Measurements from ENCODE around the gene MMEL1.

Gene MMEL1

DNA sequence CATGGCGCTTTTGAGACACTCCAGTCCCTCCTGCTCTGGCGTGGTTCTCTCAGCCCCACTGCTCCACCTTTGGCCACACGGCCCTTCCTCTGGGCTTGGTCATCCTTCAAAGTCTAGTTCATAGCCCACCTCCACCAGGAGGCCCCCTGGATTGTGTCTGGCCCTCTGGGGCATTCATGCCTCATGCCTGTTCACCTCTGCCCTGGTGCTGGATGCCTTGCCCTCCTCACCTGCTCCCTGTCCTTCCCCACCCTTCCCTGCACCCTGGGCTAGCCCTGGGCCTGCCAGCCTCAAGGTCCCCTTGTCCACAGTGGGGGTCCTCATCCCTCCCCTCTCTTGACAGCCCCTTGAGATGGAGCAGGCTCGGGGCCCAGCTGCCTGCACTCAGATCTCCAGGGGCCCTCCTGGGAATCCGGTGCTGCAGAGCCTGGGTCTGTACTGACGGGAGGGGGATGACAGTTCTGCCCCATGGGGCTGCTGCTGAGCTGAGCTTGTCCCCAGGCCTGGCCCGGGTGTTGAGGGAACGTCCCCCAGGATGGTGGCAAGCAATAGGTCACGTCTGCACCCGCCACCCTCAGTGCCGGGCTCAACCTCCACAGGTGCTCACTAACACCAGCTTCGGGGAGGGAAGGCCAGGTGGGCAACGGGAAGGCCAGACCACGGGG lies 27.8 kb downstream of the MMEL1 start:
- no peak for DNase-seq (ENCODE audit: low spot score)

DNA sequence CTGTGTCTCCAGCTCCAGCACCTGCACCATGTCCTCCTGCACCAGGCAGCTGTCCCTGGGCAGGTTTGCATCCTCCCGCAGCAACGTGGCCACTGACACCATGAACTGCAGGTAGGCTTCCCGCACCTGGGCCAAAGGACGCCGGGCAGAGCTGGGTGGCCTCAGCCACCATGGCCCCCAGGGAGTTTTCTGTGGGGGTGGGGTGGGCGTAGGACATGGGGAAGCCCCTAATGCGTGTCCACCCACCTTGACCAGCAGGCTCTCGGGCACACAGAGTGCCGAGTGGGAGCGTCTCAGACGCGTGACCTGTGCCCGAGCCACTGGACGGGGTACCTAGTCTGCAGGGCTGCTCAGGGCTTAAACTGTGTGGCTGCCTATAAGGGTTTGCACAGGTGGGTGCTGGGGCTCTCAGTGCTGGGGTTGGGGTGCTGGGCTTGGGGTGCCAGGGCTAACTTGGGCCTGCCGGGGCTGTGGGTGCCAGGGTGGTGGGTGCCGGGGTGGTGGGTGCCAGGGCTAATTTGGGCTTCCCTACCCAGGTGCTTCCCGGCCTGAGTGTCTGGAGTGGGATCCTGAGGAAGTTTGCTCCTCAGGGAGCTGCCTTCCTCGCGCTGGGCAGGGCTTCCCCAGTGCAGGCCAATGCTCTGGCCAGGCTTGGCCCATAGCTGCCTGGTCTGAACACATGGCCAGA lies 28.5 kb downstream of the MMEL1 start:
- DNase-seq (ENCODE audit: low spot score): no peak

DNA sequence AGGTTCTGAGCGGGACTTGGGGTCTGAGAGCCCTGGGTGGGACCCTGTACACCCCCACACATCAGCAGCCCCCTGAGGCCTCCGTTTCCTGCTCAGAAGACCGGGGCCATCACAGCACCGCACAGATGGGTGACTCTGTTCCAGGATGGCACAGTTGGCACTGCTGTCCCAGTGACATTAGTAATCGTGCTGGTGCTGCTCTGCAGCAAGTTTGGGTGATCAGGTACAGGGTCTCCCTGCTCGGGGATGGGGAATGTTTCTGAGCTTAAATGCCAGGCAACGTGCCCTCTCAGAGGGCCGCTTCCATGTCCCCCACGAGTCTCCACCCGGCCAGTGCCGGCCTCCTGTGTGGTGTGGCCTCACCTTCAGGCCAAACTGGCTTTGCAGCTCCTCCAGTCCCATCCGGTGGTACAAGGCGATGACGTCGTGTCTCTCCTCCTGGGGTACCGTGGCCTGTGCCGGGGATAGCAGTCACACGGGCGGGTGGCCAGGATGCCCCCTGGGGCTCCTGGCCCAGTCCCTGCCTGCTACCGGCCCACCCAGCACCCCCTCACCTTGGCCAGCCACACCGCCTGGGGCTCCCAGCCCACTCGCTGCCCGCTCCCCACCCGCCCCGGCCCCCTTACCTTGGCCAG lies 29.2 kb downstream of the MMEL1 start:
- DNase-seq (ENCODE audit: low spot score): no peak

DNA sequence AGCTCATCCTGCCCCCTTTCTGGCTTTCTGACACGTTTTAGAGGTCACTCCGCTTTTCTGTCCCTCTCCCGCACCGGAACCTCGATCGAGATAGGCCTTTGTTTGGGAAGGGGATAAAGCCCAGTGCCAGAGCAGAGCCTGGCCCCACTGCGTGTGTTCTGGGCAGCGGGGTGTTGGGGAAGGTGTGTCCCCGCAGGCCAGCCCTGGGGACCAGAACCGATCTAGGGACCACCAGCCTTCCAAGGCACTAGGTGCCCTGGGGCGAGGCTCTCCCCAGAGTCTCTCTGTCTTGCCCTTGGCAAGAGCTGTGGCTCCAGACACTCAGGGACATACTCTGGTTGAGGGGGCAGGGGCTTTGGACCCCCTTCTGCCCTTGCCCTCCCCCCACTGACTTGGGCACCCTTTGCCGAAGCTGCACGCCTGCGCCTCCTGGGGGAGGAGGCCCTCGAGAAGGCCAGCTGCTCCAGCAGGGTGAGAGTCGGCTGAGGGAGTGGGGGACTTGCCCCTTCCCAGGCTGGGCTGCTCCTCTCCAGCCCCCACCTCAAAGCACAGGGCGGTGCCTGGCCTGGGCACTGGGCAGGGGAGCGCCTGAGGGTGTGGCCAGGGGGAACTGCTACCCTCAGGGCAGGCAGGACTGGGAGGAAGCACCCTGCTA lies 29.8 kb downstream of the MMEL1 start:
- no peak for DNase-seq (ENCODE audit: low spot score)

DNA sequence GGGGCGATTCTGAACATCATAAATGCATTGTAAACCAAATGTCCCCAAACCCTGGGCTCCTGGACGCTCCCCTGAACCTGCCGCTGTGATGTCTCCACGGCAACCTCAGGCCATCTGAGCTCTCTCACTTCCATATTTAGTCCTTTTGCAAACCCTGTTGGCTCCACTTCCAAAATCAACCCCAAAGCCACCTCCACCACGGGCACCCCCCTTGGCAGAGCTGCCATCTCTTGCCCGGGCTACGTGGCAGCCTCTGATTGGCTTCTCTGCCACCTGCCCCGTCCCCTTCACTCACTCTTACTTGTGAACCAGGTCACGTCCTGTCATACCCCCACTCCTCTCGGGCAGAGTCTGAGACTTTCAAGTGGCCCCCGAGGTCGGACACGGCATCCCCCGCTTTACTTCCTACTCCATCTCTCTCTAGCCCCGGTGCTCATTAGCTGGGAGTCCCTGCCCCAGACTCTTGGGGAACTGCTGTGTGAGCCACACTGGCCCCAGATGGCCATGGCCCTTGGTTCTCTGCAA lies 30.4 kb downstream of the MMEL1 start:
- no peak for DNase-seq (ENCODE audit: low spot score)

DNA sequence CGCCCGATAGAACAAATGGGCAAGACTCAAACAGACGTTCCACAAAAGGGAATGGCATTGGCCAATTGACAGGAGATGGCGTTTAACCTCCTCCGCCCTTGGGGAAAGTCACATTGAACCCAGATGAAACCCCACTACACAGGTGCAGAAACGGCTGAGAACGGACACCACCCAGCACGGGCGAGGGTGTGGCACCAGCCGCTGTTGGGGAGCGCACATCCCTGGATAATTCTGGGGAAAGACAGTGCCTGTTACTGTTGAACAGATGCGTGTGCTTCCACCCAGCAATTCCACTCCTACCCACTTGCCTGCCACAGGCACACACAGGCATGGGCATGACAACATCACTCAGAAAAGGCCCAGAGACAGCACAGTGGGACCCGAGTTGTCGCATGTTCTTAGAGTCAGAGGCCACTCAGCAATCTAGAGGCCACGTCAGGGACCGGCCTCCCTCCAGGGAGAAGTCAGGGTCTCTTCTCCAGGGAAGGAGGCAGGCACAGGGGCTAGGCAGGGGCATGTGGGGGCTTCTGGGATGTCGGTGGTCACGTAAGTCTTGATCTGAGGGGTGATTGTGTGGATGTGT lies 31.0 kb downstream of the MMEL1 start:
- DNase-seq (ENCODE audit: low spot score): no peak

DNA sequence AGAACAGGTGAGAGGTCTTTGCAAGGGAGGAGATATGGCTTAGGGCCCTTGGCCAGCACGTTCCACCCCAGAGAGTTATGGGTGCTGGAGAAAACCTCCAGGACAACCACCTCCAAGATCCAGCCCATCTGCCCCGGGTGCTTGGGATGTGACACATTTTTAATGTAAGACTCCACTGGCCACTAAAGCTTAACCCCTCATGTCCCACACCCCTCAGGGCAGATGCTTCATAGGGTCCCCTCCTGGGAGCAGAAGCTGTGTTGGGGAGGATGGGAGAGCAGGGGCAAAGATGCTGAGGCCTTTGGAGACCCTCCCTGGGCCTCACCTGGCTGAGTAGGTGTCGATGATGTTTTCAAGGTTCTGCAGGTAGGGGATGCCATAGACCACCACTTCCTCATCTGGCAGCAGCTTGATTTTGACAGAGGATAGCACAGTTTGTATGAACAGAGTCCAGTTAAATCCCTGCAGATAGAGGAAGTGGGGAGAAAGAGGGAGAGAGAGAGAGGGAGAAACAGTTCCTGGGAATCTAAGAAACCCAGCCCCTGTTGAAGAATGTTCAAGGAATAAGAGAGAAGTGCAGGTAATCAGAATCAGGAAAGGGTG lies 34.4 kb downstream of the MMEL1 start:
- DNase-seq (ENCODE audit: low spot score): no peak

DNA sequence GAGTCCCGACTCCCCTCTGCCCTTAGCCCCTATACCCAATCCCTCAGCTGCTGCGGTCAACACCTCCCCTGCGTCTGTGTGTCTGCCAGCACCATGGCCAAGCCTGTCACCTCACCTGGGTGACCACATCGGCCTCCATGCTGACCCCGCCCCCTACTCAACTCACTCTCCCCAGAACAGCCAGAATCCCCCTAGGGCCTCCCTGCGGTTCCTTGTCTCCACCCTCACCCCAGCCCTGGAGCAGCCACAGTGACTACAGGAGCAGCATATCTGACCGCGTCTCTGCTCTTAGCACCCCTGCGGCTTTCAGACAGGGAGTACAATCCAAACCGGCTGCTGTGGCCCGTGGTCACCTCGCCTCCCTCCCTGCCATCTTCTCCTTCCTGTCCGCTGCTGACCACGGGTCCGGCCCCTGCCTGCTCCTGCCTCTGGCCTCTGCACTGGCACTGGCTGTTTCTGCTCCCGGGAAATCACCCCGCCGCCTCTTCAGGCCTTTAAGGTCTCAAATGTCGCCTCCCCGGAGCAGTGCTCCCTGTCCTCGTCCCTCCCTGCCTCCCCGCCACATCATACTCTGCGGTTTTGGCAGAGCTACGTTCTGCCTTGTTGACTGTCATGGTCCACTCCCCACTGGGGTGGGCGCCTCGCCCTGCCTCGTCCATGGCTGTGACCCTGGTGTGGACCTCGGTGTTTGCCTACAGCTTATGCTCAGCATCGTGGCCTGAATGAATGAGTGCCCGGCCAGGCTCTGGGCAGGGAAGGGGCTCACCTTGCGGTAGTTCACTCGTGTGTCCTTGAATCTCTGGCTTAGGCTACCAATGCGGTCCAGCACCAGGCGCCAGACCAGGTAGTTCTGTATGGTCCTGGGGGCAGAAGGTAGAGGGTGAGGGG lies 35.1 kb downstream of the MMEL1 start:
- no peak for DNase-seq (ENCODE audit: low spot score)

DNA sequence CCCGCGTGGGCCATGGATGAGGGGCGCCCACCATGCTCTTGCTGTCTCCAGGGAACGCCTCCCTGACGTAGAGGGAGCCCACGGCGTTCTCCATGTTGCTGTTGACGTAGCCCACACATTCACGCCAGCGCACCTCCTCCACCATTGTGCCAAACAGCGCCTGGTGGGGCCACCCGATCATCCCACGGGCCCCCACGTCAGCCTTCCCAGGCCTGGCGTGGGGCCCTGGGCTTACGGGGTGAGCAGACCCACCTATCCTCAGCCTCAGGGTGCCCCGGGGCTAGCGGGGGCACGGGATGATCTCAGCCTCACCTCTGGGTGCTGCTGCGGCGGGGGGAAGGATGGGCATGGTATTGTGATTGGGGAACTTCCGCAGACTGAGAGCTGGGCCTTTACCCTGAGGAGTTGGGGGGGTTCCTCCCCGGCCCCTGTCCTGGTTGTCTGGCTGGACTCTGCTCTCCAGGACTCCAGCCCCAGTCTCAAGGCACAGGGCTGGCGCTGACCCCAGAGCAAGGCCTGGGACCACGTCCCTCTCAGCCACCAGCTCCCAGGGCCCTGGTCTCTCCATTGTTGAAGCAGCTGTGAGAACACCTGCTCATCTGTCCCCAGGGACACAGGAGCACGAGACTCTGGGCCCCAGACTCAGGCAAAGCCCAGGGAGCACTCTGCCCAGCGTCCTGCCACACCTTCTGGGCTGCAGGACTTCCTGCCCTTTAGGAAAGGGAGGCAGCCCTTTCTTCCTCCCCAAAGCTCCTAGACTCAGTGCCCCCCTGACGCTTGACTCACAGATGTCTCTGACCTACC lies 36.1 kb downstream of the MMEL1 start:
- no peak for DNase-seq (ENCODE audit: low spot score)

DNA sequence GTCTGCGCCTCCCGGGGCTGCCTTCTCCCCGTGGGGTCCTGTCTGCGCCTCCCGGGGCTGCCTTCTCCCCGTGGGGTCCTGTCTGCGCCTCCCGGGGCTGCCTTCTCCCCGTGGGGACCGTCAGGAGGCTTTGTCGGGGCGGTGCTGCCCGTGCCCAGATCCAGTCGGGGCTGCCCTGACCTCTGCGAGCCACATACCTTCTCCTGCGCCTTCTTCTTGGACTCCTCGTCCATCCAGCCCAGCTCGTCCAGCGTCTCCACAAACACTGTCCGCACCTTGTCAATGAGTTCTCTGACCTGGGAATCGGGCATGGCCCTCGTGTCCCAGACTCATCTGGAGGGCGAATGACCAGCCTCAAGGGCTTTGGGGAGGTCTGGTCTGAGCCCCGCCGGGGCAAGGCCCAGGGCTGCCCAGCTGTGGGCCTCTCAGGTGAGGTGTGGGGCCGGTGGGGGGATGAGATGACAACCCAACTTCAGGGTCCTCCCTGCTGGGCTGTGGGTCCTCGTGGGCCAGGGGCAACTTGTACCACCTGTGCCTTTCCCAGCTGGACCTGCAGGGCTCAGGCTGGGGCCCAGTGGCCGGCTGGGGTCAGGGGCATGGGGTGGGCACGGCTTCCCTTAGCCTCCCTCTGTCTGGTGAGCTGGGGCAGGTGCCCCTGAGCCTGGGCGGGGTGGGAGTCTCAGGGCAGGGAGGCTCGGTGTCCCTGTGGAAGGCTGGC lies 36.8 kb downstream of the MMEL1 start:
- no peak for DNase-seq (ENCODE audit: low spot score)

DNA sequence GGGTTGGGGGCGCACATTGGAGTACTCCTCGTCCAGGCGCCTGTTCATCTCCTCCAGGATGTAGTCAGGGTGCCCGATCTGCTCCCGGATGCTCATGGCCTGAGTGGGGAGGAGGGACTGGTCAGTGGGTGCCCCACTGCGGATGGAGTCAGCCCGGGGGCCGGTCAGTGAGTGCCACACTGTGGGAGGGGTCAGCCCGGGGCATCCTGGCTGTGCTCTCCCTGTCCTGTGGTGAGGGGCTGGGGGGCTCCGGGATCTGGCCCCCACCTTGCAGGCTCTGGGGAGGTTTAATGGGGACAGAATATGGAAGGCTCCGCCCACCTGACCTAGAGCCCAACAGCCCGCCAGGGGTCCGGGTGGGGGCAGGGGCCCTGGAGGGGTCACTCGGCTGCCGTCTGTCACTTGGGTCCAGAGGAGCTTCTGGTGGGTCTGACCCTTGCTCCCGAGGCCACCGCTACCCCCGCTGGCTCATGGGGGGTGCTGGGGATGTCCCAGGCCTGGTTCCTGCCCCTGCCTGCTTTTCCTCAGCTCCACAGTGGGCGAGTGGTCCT lies 37.5 kb downstream of the MMEL1 start:
- DNase-seq (ENCODE audit: low spot score): no peak

DNA sequence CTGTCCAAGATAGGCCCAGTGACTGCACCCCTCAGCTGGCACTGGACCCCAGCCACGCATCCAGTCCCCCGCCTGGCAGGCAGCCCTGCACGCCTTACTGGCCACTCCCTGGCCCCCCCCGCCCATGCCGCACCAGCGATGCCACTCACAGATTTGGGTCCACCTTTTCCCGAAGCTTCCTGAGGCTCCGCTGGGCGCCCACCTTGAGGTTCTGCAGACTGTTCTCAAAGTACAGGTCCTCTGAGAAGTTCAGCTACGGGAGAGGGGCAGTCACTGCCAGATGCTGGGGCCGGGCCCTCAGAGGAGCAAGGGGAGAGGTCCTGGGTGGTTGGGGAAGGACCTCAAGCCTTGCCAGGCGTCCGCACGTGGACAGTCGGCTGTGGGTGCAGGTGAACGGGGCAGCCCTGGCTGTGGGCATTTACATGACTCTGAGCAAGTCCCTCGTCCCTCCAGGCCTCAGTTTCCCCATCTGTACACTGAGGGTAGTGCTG lies 38.1 kb downstream of the MMEL1 start:
- no peak for DNase-seq (ENCODE audit: low spot score)

DNA sequence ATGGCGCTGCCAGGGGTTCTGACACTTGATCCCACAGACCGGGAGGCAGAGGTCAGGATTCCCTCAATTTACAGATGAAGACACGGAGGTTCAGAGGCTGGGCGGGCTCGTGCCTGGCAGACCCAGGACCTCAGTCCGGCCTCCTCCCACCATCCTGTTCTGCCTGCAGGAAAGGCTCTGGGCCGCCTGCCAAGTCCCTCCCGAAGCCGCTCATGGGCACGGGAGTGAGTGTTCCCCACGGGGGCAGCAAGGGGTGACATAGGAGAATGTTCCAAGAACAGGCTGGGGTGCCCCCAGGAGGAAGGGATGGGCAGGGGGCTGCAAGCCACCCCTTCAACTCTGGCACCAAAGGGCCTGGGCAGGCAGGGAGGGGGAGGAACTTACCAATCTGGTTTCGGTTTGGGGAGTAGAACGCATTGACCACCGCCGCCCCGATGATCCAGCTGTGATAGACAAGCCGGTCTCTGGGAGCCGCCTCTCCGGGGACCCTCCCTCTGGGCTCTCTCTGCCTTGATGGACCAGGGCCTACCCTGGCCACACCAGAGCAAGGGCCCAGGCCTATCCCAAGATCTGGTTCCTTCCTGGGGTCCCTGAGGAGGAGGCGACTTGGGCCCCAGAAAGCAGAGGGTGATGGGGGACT lies 38.7 kb downstream of the MMEL1 start:
- DNase-seq (ENCODE audit: low spot score): no peak

DNA sequence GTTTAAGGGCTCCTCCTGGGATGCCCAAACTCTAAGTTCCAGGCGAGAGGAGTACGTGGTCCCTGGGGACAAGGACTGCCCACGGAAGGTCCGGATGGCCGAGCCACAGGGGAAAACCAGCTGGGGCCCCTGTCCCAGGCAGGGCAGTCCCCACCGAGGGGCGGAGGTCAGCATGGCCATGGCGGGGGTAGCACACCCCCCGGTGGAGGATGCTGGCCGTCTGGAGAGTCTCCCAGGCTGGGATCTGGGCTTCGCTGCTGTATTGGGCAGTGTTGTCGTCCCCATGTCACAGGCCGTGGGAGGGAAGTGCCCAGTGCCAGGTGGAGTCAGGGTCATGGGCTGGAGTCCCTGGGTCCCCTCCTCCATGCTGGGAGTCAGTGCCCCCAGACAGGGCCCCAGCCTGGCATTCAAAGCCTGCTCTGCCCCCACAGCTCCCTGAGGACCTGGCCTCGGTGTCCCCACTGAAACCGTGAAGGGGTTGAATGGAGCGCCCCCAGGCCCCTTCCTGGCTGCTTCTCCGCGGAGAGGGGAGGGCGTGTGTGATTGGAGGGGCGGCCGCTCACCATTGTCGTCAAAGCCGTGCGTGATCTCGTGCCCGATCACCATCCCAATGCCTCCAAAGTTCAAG lies 39.5 kb downstream of the MMEL1 start:
- DNase-seq (ENCODE audit: low spot score): no peak

DNA sequence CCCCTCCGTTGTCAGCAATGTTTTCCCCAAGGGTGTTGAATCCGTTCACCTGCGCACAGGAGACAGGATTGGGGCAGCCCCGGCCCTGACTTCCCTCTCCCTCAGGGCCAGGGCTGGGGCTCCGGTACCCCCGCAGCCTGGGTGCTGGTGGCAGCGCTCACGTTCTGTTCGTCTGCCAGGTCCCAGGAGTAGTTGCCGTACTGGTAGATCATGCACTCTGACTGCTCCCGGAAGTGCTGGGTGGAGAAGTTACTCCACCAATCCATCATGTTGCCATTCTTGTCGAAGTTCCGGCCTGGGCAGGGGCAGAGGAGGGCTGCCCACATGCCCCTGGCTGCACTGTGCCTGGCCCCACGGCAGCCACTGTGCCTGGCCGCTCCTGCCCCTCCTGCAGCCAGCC lies 40.1 kb downstream of the MMEL1 start:
- no peak for DNase-seq (ENCODE audit: low spot score)

DNA sequence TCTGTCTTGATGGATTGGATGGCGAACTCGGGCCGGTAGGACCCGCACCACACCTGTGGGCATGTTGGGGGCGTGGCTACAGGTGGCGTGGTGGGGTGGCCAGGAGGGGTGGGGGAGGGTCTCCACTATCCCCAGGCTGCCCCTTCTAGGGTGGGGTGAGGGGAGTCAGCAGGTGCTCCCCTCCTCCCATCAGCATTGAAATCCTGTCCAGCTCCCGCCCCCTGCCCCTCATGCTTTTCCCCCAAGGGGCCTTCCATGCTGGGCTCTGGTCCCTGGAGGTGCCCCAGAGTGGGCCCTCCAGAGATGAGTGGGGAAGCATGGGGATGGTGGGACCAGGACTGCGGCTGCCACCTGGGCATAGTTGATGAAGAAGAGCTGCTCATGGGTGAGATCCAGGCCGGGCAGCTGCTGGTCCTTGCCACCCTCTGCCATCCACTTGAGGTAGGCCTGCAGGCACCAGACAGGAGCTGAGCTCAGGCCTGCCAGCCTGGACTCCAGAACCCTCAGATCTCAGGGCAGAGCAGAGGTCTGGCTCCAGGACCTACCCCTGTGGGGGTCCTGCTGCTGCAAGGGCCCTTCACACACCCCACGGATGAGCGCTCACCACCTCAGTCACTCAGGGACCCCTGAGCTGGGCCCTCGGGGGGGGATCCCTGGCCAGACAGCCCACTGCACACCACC lies 41.1 kb downstream of the MMEL1 start:
- DNase-seq (ENCODE audit: low spot score): no peak

DNA sequence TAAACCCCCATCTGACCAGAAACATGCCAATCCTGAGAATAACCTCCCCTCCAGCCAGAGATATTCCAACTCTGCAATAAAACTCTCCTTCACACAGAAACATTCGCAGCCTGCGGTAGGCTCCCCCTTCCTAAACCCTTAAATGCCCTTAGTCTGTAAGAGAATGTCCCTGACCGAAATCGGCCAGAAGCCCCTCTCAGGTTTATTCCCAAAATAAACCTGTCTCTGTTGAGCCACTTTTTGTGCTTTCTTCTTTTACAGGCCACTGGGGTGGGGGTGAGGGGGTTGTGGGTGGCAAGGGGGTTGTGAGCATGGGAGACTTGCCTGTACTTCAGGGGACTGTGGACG lies 41.6 kb downstream of the MMEL1 start:
- DNase-seq (ENCODE audit: low spot score): no peak
